ENCODE results near the gene TMEM272.

The TMEM272 gene

GRCh38 chr13:51778392-51778791, 66.6 kb downstream of the TMEM272 start:
- DNase-seq: peak in 1 of 2 experiments; percentile 18

DNA sequence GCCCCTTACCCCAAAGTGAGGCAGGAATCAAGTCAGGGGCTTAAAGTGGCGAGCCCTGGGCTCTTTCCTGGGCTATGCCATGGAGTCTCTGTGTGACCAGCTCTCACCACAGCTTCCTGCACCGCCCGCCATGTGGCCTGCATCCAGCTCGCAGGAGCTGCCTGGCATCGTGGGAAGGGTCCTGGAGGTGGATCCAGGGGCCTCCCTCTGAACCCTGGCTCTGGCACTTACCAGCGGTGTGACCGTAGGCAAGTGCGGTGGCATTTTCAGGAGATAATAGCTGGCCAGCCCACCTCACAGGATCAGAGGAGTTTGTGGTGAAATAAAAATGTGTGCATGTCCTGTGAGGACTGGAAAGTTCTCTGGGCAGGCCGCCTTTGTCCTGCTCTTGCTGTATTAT, 67.1 kb downstream of the TMEM272 start:
- no peak for DNase-seq

GRCh38 chr13:51776179-51776578, 68.8 kb downstream of the TMEM272 start:
- DNase-seq: no peak

DNA sequence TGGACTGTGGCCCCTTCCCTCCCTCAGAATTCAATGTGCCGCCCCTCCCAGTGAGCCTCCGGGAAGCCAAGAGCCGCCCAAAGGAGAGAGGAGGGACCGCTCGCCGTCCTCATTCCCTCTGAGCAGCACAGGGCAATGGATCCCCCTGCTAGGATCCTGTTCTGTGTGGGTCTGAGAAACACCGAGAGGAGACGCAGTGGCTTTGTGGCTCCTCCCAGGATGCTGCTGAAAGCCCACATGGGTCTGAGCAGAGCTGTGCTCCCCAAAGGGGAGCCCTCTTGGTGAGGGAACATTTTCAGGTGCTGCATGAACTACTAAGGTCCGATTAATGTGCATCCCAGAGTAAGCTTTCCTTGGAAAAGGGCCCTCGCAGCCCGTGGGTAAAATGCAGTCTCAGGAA, 71.5 kb downstream of the TMEM272 start:
- DNase-seq: no peak

- DNase-seq: no peak
Measured at GRCh38 chr13:51772781-51773180, 72.2 kb downstream of the TMEM272 start.

GRCh38 chr13:51772105-51772455, 72.9 kb downstream of the TMEM272 start:
- no peak for DNase-seq

- DNase-seq: peak in 1 of 2 experiments; percentile 53
Measured at GRCh38 chr13:51771418-51772104, 73.4 kb downstream of the TMEM272 start.

- peak in 1 of 2 experiments; percentile 53 for DNase-seq
Measured at GRCh38 chr13:51770681-51771417, 74.1 kb downstream of the TMEM272 start.

- no peak for DNase-seq
Measured at GRCh38 chr13:51770160-51770559, 74.8 kb downstream of the TMEM272 start.

DNA sequence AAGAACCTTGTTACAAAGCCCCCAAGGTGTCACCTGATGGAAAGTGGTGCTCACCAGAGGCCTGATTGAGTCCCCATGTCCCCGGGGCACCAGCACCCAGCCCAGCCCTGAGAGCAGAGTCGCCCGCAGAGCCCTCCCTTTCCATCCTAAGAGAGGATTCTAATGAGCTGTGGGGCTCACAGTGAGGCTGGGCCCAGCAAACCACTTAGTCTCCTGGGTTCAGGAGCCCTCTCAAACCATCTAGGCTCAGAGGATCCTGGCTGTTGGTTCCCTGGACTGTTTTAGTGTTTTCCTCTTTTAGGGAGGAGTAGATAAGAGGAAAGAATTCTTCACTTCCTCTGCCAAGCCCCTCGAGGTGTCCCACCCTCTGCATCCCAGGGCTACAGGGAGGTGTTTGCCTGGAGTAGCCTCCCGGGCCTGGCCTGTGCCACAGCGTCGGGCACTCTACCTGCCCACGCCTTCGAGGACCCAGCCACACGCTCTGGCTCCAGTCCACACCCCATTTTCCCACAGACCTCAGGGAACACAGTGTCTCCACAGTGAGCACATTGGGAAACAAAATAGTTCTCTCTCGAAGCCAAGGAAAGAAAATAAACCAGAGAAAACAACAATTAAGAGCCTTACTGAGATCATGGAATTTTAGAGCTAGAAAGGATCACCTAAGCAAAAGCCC, 75.4 kb downstream of the TMEM272 start:
- DNase-seq: no peak

GRCh38 chr13:51768976-51769375, 76.0 kb downstream of the TMEM272 start:
- DNase-seq: no peak

- DNase-seq: no peak
Measured at GRCh38 chr13:51768378-51768921, 76.5 kb downstream of the TMEM272 start.

DNA sequence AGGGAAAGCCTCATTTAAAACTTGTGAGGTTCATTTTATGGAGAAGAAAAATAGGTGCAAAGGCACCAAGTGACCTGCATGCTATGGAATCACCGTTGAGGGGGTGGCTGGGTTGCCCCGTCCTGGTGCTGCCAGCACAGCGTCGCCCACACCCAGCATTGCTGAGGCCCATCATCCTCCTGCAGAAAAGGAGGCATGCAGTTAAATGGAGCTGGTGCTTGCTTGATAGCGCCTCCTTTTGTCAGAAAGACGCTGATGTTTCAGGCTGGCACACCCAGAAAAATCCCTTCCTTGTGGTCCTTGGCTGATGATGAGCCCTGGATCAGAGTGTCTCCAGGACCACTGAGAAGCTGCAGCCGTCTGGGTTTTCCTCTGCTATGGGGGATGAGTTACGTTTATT, 77.9 kb downstream of the TMEM272 start:
- DNase-seq: no peak

GRCh38 chr13:51765142-51765515, 79.8 kb downstream of the TMEM272 start:
- DNase-seq: no peak

DNA sequence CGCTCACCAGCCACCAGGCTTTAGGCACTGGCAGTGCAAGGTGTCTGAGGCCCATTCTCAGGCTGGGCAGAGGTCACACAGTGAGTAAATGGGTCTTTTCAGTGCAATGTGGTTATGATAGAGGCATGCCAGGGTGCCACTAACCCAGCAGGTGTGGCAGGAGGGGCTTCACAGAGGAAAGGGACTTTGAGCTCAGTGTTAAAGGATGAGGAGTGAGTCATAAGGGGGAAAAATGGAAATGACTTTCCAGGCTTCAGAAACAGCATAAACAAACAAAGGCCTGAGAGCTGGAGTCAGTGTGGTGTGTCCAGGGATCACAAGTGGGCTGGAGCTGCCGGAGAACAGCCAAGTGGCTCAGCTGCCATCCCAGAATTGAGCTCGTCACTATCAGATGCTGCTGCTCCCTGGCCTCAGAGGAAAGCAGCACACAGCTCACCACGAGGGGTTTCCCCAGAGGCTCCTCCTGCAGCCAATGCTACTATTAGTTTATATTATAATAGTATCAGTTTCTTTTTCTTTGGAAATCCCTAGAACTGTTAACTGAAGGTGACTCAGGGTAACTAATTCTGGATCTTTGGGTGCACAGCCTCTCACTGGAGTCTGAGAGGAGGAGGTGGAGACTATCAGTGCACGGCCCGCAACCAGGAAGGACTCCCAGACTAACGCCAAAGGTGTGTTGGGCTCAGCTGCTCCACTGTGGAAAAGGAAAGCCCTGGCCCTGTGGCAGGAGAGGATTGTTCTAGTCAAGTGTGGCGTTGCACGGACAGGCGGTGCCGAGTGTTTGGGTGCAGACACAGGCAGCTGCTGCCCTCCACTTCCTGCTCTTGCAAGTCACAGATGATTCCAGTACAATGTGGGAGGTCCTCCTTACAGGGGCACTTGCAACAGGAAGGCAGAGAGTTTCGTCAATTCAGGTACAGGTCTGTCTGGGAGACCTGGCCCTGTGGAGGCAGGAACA, 80.5 kb downstream of the TMEM272 start:
- peak; percentile 60 to 64 for DNase-seq

DNA sequence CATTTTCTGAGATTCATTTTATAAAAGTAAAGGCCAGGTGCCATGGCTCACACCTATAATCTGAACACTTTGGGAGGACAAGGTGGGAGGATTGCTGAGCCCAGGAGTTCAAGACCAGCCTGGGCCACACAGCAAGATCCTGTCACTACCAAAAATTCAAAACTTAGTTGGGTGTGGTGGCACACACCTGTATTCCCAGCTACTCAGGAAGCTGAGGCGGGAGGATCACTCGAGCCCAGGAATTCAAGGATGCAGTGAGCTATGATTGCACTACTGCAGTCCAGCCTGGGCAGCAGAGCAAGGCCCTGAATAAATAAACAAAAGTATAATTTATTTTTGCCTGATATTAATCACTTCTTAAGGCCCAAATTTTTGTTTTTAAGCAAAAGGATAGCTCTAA, 81.5 kb downstream of the TMEM272 start:
- no peak for DNase-seq
